GM10266 (cell line): ENCODE results near the gene HSPB8.

Source experiments
- DNase-seq: peaks from one replicate; pipeline ENCODE4 v3.0.0; 2012; ENCODE audit errors: extremely low spot score
- CTCF ChIP-seq: IDR thresholded peaks from 2 replicates; pipeline ENCODE4 v1.5.1; 2012; ENCODE audit warnings: mild to moderate bottlenecking, low read depth; ENCODE audit not compliant: control insufficient read depth, insufficient read depth; ENCODE audit errors: missing control alignments

Gene HSPB8

GRCh38 chr12:119171691-119172425 is 6.9 kb upstream of the HSPB8 start:
- TF ChIP-seq CTCF = no peak

GRCh38 chr12:119175081-119175480 is 3.6 kb upstream of the HSPB8 start:
- no peak for DNase-seq
- TF ChIP-seq CTCF = no peak

More at GRCh38 chr12:119171691-119172425, 6.9 kb upstream of the HSPB8 start:
- DNase-seq = no peak

- no peak for DNase-seq
- no peak for TF ChIP-seq CTCF
Observed at GRCh38 chr12:119176267-119177055, 2.3 kb upstream of the HSPB8 start.

GRCh38 chr12:119177056-119177325 is 1.7 kb upstream of the HSPB8 start:
- TF ChIP-seq CTCF = no peak
- no peak for DNase-seq

GRCh38 chr12:119177724-119178380 is 879 bp upstream of the HSPB8 start:
- DNase-seq = no peak
- TF ChIP-seq CTCF = no peak

GRCh38 chr12:119179335-119180021 is 747 bp downstream of the HSPB8 start:
- TF ChIP-seq CTCF = no peak
- DNase-seq = no peak
